GM23338 (cell line): ENCODE results near the gene TGFB1. TPM values are rescaled to one million over a fixed set of nuclear protein-coding genes. Genes with fewer than 3 reads are reported as not detected.

Experiments
- ATAC-seq: fragments of 200-7000 bp; cut with Tn5 transposase; 3 replicates; pipeline ENCODE4 v1.9.1; 2020
- DNase-seq: peaks from one replicate; pipeline ENCODE4 v3.0.0-alpha.2; 2015; ENCODE audit warnings: low spot score
- H2AFZ ChIP-seq: fragments of 200-600 bp; sonication (generic); 2 replicates; pipeline ENCODE4 v1.8.0; 2016; ENCODE audit warnings: antibody characterized with exemption, mild to moderate bottlenecking, moderate library complexity
- H3F3A ChIP-seq: fragments of 200-600 bp; sonication (generic); replicated peaks from 2 replicates; pipeline ENCODE4 v1.8.0; 2017; ENCODE audit warnings: antibody characterized with exemption, mixed run types, low read depth
- H3K27ac ChIP-seq: fragments of 200-600 bp; sonication (generic); 2 replicates; pipeline ENCODE4 v1.6.1; 2016; ENCODE audit warnings: low read depth
- H3K27me3 ChIP-seq: fragments of 200-600 bp; sonication (generic); 2 replicates; pipeline ENCODE4 v1.8.0; 2016; ENCODE audit warnings: mild to moderate bottlenecking, mixed run types, moderate library complexity; ENCODE audit not compliant: insufficient read depth
- H3K36me3 ChIP-seq: fragments of 200-600 bp; sonication (generic); 2 replicates; pipeline ENCODE4 v1.8.0; 2016; ENCODE audit warnings: mild to moderate bottlenecking; ENCODE audit not compliant: insufficient read depth
- H3K4me1 ChIP-seq: fragments of 200-600 bp; sonication (generic); 2 replicates; pipeline ENCODE4 v1.8.0; 2016; ENCODE audit warnings: mild to moderate bottlenecking, moderate library complexity; ENCODE audit not compliant: insufficient read depth
- H3K4me2 ChIP-seq: fragments of 200-600 bp; sonication (generic); 2 replicates; pipeline ENCODE4 v1.7.1; 2017; ENCODE audit warnings: mixed run types
- H3K4me3 ChIP-seq: fragments of 200-600 bp; sonication (generic); 2 replicates; pipeline ENCODE4 v1.6.1; 2016; ENCODE audit warnings: mixed run types
- H3K79me2 ChIP-seq: fragments of 200-600 bp; sonication (generic); replicated peaks from 2 replicates; pipeline ENCODE4 v1.8.0; 2017; ENCODE audit warnings: mild to moderate bottlenecking; ENCODE audit not compliant: insufficient read depth
- H3K9me2 ChIP-seq: fragments of 200-600 bp; sonication (generic); 2 replicates; pipeline ENCODE4 v1.8.0; 2017; ENCODE audit not compliant: insufficient read depth
- H4K20me1 ChIP-seq: fragments of 200-600 bp; sonication (generic); replicated peaks from 2 replicates; pipeline ENCODE4 v1.8.0; 2017; ENCODE audit warnings: mild to moderate bottlenecking; ENCODE audit not compliant: insufficient read depth
- H3K27ac Mint-ChIP-seq: 2 replicates; pipeline ENCODE4 v1.8.0; 2020; ENCODE audit warnings: inconsistent platforms, mild to moderate bottlenecking, moderate library complexity, mixed read lengths
- H3K27me3 Mint-ChIP-seq: 3 replicates; pipeline ENCODE4 v1.8.0; 2022; ENCODE audit warnings: low read depth, mild to moderate bottlenecking, moderate library complexity, mixed read lengths, inconsistent platforms; ENCODE audit not compliant: insufficient read depth, poor library complexity
- H3K36me3 Mint-ChIP-seq: 3 replicates; pipeline ENCODE4 v1.8.0; 2021; ENCODE audit warnings: low read depth, mild to moderate bottlenecking, inconsistent platforms, moderate library complexity, mixed read lengths
- H3K4me1 Mint-ChIP-seq: 3 replicates; pipeline ENCODE4 v1.8.0; 2020; ENCODE audit warnings: mild to moderate bottlenecking, inconsistent platforms, mixed read lengths
- H3K4me3 Mint-ChIP-seq: 3 replicates; pipeline ENCODE4 v1.8.0; 2021; ENCODE audit warnings: moderate library complexity, mild to moderate bottlenecking, inconsistent platforms, mixed read lengths
- H3K9me3 Mint-ChIP-seq: 3 replicates; pipeline ENCODE4 v1.8.0; 2020; ENCODE audit warnings: moderate library complexity, mild to moderate bottlenecking, inconsistent platforms, mixed read lengths
- CTCF ChIP-seq, 2 experiments: fragments of 200-600 bp in 1 of 2; sonication (generic) in 1 of 2; conservative IDR thresholded peaks; 2 replicates each; pipeline versions ENCODE4 v1.5.1 to v1.6.1; 2016 to 2017; ENCODE audit warnings: antibody characterized with exemption in 2 of 2, low read depth in 2 of 2, mild to moderate bottlenecking in 2 of 2, moderate library complexity in 1 of 2
- ETS1 ChIP-seq: IDR thresholded peaks from 2 replicates; pipeline ENCODE4 v1.6.1; 2016; ENCODE audit warnings: antibody characterized with exemption
- JUNB ChIP-seq: IDR thresholded peaks from one replicate; pipeline ENCODE4 v1.6.1; 2016; ENCODE audit warnings: antibody characterized with exemption; ENCODE audit not compliant: unreplicated experiment
- NANOG ChIP-seq: IDR thresholded peaks from 2 replicates; pipeline ENCODE4 v1.6.1; 2016; ENCODE audit warnings: antibody characterized with exemption, borderline replicate concordance
- POLR2AphosphoS5 ChIP-seq: IDR thresholded peaks from 2 replicates; pipeline ENCODE4 v1.6.1; 2016; ENCODE audit warnings: antibody characterized with exemption, low read depth
- ZNF114 ChIP-seq: fragments of 250-450 bp; sonication (Bioruptor Pico); IDR thresholded peaks from 2 replicates; pipeline ENCODE4 v1.5.0; 2020; ENCODE audit warnings: mild to moderate bottlenecking, moderate library complexity
- ZNF331 ChIP-seq: fragments of 250-450 bp; sonication (Bioruptor Pico); IDR thresholded peaks from 2 replicates; pipeline ENCODE4 v1.5.0; 2020; ENCODE audit warnings: low read depth, mild to moderate bottlenecking, moderate library complexity
- polyA plus RNA-seq: library from polyadenylated mRNA; unstranded; fragments of >200 nt; fragmentation: Nextera tagmentation; extraction: Ambion mirVana; gene quantifications from 2 replicates; pipeline ENCODE4 v1.2.1, GENCODE V29; 2016
- total RNA-seq: library from RNA; depleted of rRNA; stranded (reverse); fragments of >200 nt; shearing (Covaris generic); gene quantifications from 2 replicates; pipeline ENCODE4 v1.2.3, GENCODE V29; 2014

TGFB1 gene
- total and polyA plus RNA-seq, 2 experiments from 2014 or later = 0.99 to 7.9 TPM

- H4K20me1 ChIP-seq = no peaks in the 10 kb centered on the region
- H3K9me2 ChIP-seq = no peaks in the 10 kb centered on the region
- H2AFZ ChIP-seq = no peak overlapping the region
- no peaks in the 10 kb centered on the region for H3F3A ChIP-seq
- Mint-ChIP-seq H3K27ac (no peak overlapping the region), H3K4me1 (no peaks in the 10 kb centered on the region), H3K4me3 (no peak overlapping the region), H3K27me3 (peaks cover 7% of the 10 kb centered on the region), H3K36me3 (no peaks in the 10 kb centered on the region), H3K9me3 (no peaks in the 10 kb centered on the region)
- H3K79me2 ChIP-seq = no peaks in the 10 kb centered on the region
- H3K4me3 ChIP-seq = no peak overlapping the region
- H3K36me3 ChIP-seq = no peaks in the 10 kb centered on the region
- H3K4me2 ChIP-seq = no peak overlapping the region
- peak; percentile 95 for ATAC-seq
- H3K27me3 ChIP-seq = no peaks in the 10 kb centered on the region
- TF ChIP-seq CTCF (conservative IDR thresholded peaks at IDR 0.05; ENCODE audit: low read depth in 2 of 2) = peak; percentile 41 to 80; a peak in 3 of 4 replicates
- no peak for TF ChIP-seq ZNF331 (CRISPR knock-in tag)
- peak; percentile 65 for DNase-seq
- no peak overlapping the region for H3K27ac ChIP-seq
- H3K4me1 ChIP-seq = no peaks in the 10 kb centered on the region
Measured at GRCh38 chr19:41341669-41342490, 11.8 kb downstream of the TGFB1 start.

GRCh38 chr19:41339936-41340335, 13.8 kb downstream of the TGFB1 start:
- no peaks in the 10 kb centered on the region for H3K79me2 ChIP-seq
- Mint-ChIP-seq H3K4me3 (no peak overlapping the region), H3K9me3 (no peaks in the 10 kb centered on the region), H3K36me3 (no peaks in the 10 kb centered on the region), H3K4me1 (no peaks in the 10 kb centered on the region), H3K27me3 (peaks cover 7% of the 10 kb centered on the region), H3K27ac (no peak overlapping the region)
- H3K4me3 ChIP-seq = no peak overlapping the region
- TF ChIP-seq ETS1 (no peak), JUNB (no peak), NANOG (no peak), ZNF331 (CRISPR knock-in tag) (no peak), POLR2AphosphoS5 (no peak), ZNF114 (CRISPR knock-in tag) (no peak)
- no peaks in the 10 kb centered on the region for H4K20me1 ChIP-seq
- ATAC-seq = no peak
- H3F3A ChIP-seq = no peaks in the 10 kb centered on the region
- H3K4me2 ChIP-seq = no peak overlapping the region
- peak; percentile 36 for DNase-seq
- no peaks in the 10 kb centered on the region for H3K27me3 ChIP-seq
- H3K9me2 ChIP-seq = no peaks in the 10 kb centered on the region
- no peak overlapping the region for H3K27ac ChIP-seq
- no peaks in the 10 kb centered on the region for H3K36me3 ChIP-seq
- H2AFZ ChIP-seq = no peak overlapping the region
- H3K4me1 ChIP-seq = no peaks in the 10 kb centered on the region
